A673 (cell line): ENCODE results near the gene CTPS2. TPM values are rescaled to one million over a fixed set of nuclear protein-coding genes. Genes with fewer than 3 reads are reported as not detected.

ENCODE experiments used
- BruUV-seq: library from RNA; stranded (reverse); fragments of 400-500 nt; replicated peaks from 2 replicates; lab custom pipeline; 2021; lab: Mats Ljungman, UMichigan
- CTCF ChIA-PET: fragments of 300-600 bp; sonication (Branson Sonifier 250); formaldehyde crosslinking; loops from one replicate; lab custom pipeline; 2022; ENCODE audit warnings: antibody characterized with exemption; lab: Charles Lee
- POLR2A ChIA-PET: fragments of 300-600 bp; sonication (Branson Sonifier 250); formaldehyde crosslinking; loops from one replicate; lab custom pipeline; 2022; ENCODE audit warnings: antibody characterized with exemption; ENCODE audit not compliant: low non-redundant PET; lab: Charles Lee
- DNase-seq: peaks from one replicate; pipeline ENCODE4 v3.0.0-alpha.2; 2015; ENCODE audit warnings: low spot score
- H3K27ac ChIP-seq: fragments of 200-600 bp; sonication (generic); 2 replicates; pipeline ENCODE4 v1.5.1; 2016; ENCODE audit warnings: mixed run types, low read depth, mild to moderate bottlenecking, mixed read lengths, antibody characterized with exemption, low read length; ENCODE audit not compliant: poor library complexity, severe bottlenecking
- H3K27me3 ChIP-seq: fragments of 200-600 bp; sonication (generic); replicated peaks from 2 replicates; pipeline ENCODE4 v1.6.1; 2017; ENCODE audit warnings: mixed run types, low read depth, mild to moderate bottlenecking, mixed read lengths, antibody characterized with exemption, low read length; ENCODE audit not compliant: insufficient read depth, poor library complexity
- H3K36me3 ChIP-seq: fragments of 200-600 bp; sonication (generic); 2 replicates; pipeline ENCODE4 v1.6.1; 2016; ENCODE audit warnings: mixed run types, mild to moderate bottlenecking, mixed read lengths, antibody characterized with exemption, low read length; ENCODE audit not compliant: insufficient read depth, poor library complexity, severe bottlenecking
- H3K4me1 ChIP-seq: fragments of 200-600 bp; sonication (generic); 2 replicates; pipeline ENCODE4 v1.6.1; 2017; ENCODE audit warnings: mixed run types, mild to moderate bottlenecking, mixed read lengths, antibody characterized with exemption, low read length; ENCODE audit not compliant: insufficient read depth, poor library complexity, severe bottlenecking
- H3K4me3 ChIP-seq: fragments of 200-600 bp; sonication (generic); 2 replicates; pipeline ENCODE4 v1.5.1; 2016; ENCODE audit warnings: low read depth, mixed run types, mild to moderate bottlenecking, mixed read lengths, low read length; ENCODE audit not compliant: poor library complexity, severe bottlenecking
- H3K9me3 ChIP-seq: fragments of 200-600 bp; sonication (generic); 2 replicates; pipeline ENCODE4 v1.6.1; 2016; ENCODE audit warnings: mixed run types, low read depth, mild to moderate bottlenecking, mixed read lengths, antibody characterized with exemption, low read length; ENCODE audit not compliant: poor library complexity, severe bottlenecking
- EZH2 ChIP-seq: fragments of 200-600 bp; sonication (generic); IDR thresholded peaks from 2 replicates; pipeline ENCODE4 v1.6.1; 2017; ENCODE audit warnings: borderline replicate concordance, low read depth, mild to moderate bottlenecking, mixed read lengths, antibody characterized with exemption, low read length; ENCODE audit not compliant: poor library complexity, severe bottlenecking
- intact Hi-C: fragments of 100-400 bp; cut with micrococcal nuclease; formaldehyde crosslinking; loops from one replicate; pipeline ENCODE4 v1.10.0; 2022; ENCODE audit not compliant: unreplicated experiment
- total RNA-seq: library from RNA; stranded (reverse); gene quantifications from 2 replicates; pipeline ENCODE4 v1.2.3, GENCODE V29; 2021
- TF ChIP-seq, protein P1 (sequence below): fragments of 300-800, 200-600 bp; sonication (generic); conservative IDR thresholded peaks from 2 replicates; pipeline ENCODE4 v1.5.1; 2017; ENCODE audit warnings: low read depth, mild to moderate bottlenecking, antibody characterized with exemption, low read length, moderate library complexity, mixed read lengths

CTPS2 gene
- total RNA-seq, 1 experiment from 2014 or later = 15.6 TPM

DNA sequence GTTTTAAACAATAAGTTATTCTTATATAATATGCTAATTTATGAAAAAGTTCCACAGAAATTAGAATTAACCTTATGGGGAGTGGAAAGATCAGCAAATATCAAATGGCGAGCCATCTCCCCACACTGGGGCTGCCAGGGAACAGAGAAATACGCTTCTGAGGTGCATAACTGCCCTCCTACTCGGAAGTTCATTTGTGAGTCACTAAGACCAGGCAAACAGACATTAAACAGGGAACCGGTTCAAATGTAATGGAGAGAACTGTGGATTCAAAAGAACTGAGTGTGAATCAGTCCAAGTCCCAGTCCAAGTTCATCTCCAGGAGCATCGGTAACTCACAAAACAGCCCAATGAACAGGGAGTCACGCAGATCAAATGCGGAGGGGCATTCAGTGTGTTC is 73.9 kb downstream of the CTPS2 start:
- intact Hi-C loops = no loop called here
- no peak for DNase-seq
- POLR2A ChIA-PET = no interaction called here
- Histone ChIP-seq H3K36me3 (no peaks in the 10 kb centered on the region), H3K27ac (no peak overlapping the region), H3K27me3 (peaks cover 3% of the 10 kb centered on the region), H3K4me1 (peaks cover 12% of the 10 kb centered on the region), H3K4me3 (no peak overlapping the region), H3K9me3 (no peaks in the 10 kb centered on the region)
- CTCF ChIA-PET = no interaction called here
- TF ChIP-seq EZH2 = no peak
- TF ChIP-seq, protein P1, sequence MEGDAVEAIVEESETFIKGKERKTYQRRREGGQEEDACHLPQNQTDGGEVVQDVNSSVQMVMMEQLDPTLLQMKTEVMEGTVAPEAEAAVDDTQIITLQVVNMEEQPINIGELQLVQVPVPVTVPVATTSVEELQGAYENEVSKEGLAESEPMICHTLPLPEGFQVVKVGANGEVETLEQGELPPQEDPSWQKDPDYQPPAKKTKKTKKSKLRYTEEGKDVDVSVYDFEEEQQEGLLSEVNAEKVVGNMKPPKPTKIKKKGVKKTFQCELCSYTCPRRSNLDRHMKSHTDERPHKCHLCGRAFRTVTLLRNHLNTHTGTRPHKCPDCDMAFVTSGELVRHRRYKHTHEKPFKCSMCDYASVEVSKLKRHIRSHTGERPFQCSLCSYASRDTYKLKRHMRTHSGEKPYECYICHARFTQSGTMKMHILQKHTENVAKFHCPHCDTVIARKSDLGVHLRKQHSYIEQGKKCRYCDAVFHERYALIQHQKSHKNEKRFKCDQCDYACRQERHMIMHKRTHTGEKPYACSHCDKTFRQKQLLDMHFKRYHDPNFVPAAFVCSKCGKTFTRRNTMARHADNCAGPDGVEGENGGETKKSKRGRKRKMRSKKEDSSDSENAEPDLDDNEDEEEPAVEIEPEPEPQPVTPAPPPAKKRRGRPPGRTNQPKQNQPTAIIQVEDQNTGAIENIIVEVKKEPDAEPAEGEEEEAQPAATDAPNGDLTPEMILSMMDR = no peak
- no TSS peak for BruUV-seq

DNA sequence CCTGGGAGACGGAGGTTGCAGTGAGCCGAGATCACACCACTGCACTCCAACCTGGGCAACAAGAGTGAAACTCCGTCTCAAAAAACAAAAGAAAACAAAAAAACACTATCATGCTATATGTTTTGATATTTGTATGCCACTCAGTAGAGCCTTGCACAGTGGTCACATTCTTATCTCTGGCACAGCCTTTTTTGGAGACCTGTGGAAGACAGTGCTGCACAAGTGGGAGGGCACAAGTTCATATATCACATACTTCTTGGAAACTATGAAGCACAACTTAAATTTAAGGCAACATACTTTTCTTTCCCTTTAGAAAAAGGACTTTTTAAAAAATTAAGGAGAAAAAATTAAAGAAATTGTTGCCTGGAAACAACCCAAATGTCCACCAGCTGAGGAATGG is 76.9 kb downstream of the CTPS2 start:
- no peak for DNase-seq
- no peaks in the 10 kb centered on the region for H3K9me3 ChIP-seq
- H3K4me1 ChIP-seq = peaks cover 16% of the 10 kb centered on the region
- ChIA-PET CTCF (no interaction called here), POLR2A (no interaction called here)
- BruUV-seq = no TSS peak
- H3K36me3 ChIP-seq = no peaks in the 10 kb centered on the region
- H3K4me3 ChIP-seq = no peak overlapping the region
- H3K27me3 ChIP-seq = no peaks in the 10 kb centered on the region
- intact Hi-C loops = no loop called here
- TF ChIP-seq EZH2 = no peak
- TF ChIP-seq, protein P1 = no peak
- no peak overlapping the region for H3K27ac ChIP-seq

GRCh38 chrX:16635040-16635439 is 77.4 kb downstream of the CTPS2 start:
- no peaks in the 10 kb centered on the region for H3K36me3 ChIP-seq
- H3K9me3 ChIP-seq = no peaks in the 10 kb centered on the region
- BruUV-seq = no TSS peak
- peaks cover 16% of the 10 kb centered on the region for H3K4me1 ChIP-seq
- no peak overlapping the region for H3K4me3 ChIP-seq
- no peak overlapping the region for H3K27ac ChIP-seq
- no peaks in the 10 kb centered on the region for H3K27me3 ChIP-seq
- TF ChIP-seq, protein P1 = no peak
- no peak for TF ChIP-seq EZH2
- ChIA-PET CTCF (no interaction called here), POLR2A (no interaction called here)
- intact Hi-C loops = no loop called here
- no peak for DNase-seq
